ENCODE data around the gene RENBP. TPM values are rescaled to one million over a fixed set of nuclear protein-coding genes. Genes with fewer than 3 reads are reported as not detected.

RENBP gene
- total RNA-seq, 4 donors from 2014 or later, result 4.6 to 13.1 (median 7.2) TPM; not detected in 1

DNA sequence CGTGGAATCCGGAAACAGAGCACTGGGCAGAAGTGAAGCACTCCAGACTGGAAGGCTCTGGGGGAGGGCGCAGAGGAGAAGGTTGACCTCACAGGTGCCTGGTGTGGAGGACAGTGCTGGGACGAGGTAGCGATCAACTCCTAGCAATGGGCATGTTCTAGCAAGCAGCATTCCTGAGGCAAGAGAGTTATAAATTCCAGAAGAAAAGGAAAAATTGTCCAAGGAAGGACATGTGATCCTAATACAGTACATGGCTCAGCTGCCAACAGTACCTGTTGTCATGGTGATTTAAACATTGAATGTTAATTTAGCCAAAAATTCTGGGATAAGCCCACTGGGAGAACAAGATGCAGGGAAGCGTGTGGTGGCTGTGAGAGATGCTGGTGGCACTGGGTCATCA lies 26.6 kb downstream of the RENBP start:
- Histone ChIP-seq H3K4me1 (peaks cover 0 to 19% (median 0%) of the 10 kb centered on the region in 4 donors), H3K4me3 (no peak overlapping the region), H3K27me3 (no peaks in the 10 kb centered on the region), H3K9me3 (no peaks in the 10 kb centered on the region), H3K27ac (no peak overlapping the region), H3K36me3 (no peaks in the 10 kb centered on the region)
- DNase-seq, result no peak
- in situ Hi-C loops (cut with MboI; ENCODE audit: low pct_ligation_motif_present in 1 of 4, low pct_unique_long_range_greater_than_20kb in 1 of 4, low sequenced_read_pairs in 3 of 4) (loop anchor here in 1 of 4 donors (25.0 kb wide), 1 partner anchor 106 kb away; no protein-coding TSS in a partner anchor), intact Hi-C loops (cut with DNase I; ENCODE audit: low total_unique reads) (no loop called here)
- TF ChIP-seq, protein P1, sequence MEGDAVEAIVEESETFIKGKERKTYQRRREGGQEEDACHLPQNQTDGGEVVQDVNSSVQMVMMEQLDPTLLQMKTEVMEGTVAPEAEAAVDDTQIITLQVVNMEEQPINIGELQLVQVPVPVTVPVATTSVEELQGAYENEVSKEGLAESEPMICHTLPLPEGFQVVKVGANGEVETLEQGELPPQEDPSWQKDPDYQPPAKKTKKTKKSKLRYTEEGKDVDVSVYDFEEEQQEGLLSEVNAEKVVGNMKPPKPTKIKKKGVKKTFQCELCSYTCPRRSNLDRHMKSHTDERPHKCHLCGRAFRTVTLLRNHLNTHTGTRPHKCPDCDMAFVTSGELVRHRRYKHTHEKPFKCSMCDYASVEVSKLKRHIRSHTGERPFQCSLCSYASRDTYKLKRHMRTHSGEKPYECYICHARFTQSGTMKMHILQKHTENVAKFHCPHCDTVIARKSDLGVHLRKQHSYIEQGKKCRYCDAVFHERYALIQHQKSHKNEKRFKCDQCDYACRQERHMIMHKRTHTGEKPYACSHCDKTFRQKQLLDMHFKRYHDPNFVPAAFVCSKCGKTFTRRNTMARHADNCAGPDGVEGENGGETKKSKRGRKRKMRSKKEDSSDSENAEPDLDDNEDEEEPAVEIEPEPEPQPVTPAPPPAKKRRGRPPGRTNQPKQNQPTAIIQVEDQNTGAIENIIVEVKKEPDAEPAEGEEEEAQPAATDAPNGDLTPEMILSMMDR (IDR thresholded peaks at IDR 0.05), result no peak
- TF ChIP-seq EP300 (IDR thresholded peaks at IDR 0.05; ENCODE audit: low read depth) (no peak), POLR2AphosphoS5 (IDR thresholded peaks at IDR 0.05) (no peak), POLR2A (IDR thresholded peaks at IDR 0.05) (no peak)
- 92% methylated on average over 6 of the region's 6 CpGs; no CpG with 5 or more reads in 1 of the 2 donors for WGBS, 2 donors (ENCODE audit: low coverage in 1 of 2)

DNA sequence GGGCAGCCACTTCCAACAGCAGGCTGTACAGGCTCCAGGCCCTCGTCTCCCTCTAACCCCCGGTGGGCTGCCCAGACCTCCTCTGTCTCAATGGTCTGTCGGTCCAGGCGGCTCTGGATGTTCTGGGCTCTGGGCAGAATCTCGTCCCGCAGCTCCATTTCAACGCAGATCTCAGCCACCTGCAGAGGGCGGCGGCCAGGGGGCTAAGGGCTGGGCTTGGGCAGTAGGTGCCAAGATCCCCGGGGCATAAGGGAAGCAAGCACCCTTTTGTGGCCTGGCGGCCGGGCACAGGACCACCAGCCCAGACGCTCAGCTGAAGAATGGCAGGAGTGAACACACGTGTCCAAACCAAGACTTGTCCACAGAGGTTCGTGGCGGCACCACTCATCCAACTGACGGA lies 30.7 kb downstream of the RENBP start:
- DNase-seq, result no peak
- Histone ChIP-seq H3K27me3 (no peaks in the 10 kb centered on the region), H3K36me3 (no peaks in the 10 kb centered on the region), H3K4me1 (no peaks in the 10 kb centered on the region), H3K4me3 (no peak overlapping the region), H3K27ac (no peak overlapping the region), H3K9me3 (no peaks in the 10 kb centered on the region)
- intact Hi-C loops (cut with DNase I; ENCODE audit: low total_unique reads), result no loop called here
- in situ Hi-C loops (cut with MboI; ENCODE audit: low pct_ligation_motif_present in 1 of 4, low pct_unique_long_range_greater_than_20kb in 1 of 4, low sequenced_read_pairs in 3 of 4), result loop anchor here in 1 of 4 donors (25.0 kb wide), 1 partner anchor 101 kb away; no protein-coding TSS in a partner anchor
- TF ChIP-seq POLR2A (IDR thresholded peaks at IDR 0.05) (no peak), EP300 (IDR thresholded peaks at IDR 0.05; ENCODE audit: low read depth) (no peak), POLR2AphosphoS5 (IDR thresholded peaks at IDR 0.05) (no peak)
- TF ChIP-seq, protein P1 (IDR thresholded peaks at IDR 0.05), result no peak
- WGBS, 2 donors (ENCODE audit: low coverage in 1 of 2), result 87% methylated on average over 17 of the region's 17 CpGs; no CpG with 5 or more reads in 1 of the 2 donors

DNA sequence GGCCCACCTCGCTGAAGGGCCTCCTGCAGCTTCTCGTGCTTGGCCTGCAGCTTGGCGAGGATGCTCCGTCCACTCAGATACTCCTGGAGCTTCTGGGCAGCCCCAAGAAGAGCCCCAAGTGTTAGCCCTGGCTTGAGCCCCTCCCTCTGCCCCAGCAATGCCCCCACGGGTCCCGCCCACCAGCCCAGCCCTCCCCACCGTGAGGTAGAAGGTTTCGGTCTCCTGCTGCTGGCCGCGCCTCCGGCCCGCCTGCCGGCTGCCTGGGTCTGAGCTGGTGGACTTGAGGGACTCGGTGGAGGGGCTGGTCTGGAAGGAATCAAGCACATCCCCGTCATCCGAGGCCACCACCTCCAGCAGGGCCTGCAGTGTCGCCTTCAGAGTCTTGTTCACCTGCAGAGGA lies 31.2 kb downstream of the RENBP start:
- Histone ChIP-seq H3K9me3 (no peaks in the 10 kb centered on the region), H3K4me1 (no peaks in the 10 kb centered on the region), H3K36me3 (no peaks in the 10 kb centered on the region), H3K4me3 (no peak overlapping the region), H3K27ac (no peak overlapping the region), H3K27me3 (no peaks in the 10 kb centered on the region)
- WGBS, 2 donors (ENCODE audit: low coverage in 1 of 2), result 85% methylated on average over 16 of the region's 17 CpGs; no CpG with 5 or more reads in 1 of the 2 donors
- in situ Hi-C loops (cut with MboI; ENCODE audit: low pct_ligation_motif_present in 1 of 4, low pct_unique_long_range_greater_than_20kb in 1 of 4, low sequenced_read_pairs in 3 of 4), result loop anchor here in 1 of 4 donors (25.0 kb wide), 1 partner anchor 101 kb away; no protein-coding TSS in a partner anchor
- intact Hi-C loops (cut with DNase I; ENCODE audit: low total_unique reads), result no loop called here
- TF ChIP-seq POLR2A (IDR thresholded peaks at IDR 0.05) (no peak), EP300 (IDR thresholded peaks at IDR 0.05; ENCODE audit: low read depth) (no peak)
- DNase-seq, result no peak

DNA sequence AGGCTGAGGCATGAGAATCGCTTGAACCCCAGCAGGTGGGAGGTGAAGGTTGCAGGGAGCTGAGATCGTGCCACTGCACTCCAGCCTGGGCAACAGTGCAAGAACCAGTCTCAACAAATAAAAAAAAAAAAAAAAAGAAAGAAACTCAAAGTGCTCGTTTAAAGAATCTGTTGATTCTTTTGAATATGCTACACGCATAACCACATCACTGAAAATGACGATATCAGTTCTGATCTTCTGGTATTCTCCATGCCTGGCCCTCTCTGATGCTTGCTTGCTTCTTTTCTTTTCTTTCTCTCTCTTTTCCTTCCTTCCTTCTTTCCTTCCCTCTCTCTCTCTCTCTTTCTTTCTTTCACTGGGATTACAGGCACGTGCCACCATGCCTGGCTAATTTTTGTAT lies 32.6 kb downstream of the RENBP start:
- Histone ChIP-seq H3K9me3 (no peaks in the 10 kb centered on the region), H3K4me1 (no peaks in the 10 kb centered on the region), H3K36me3 (no peaks in the 10 kb centered on the region), H3K4me3 (no peak overlapping the region), H3K27ac (no peak overlapping the region), H3K27me3 (no peaks in the 10 kb centered on the region)
- 81 to 100% methylated on average over 1 to 6 of the region's 6 CpGs for WGBS, 2 donors (ENCODE audit: low coverage in 1 of 2)
- intact Hi-C loops (cut with DNase I; ENCODE audit: low total_unique reads) (no loop called here), in situ Hi-C loops (cut with MboI; ENCODE audit: low pct_ligation_motif_present in 1 of 4, low pct_unique_long_range_greater_than_20kb in 1 of 4, low sequenced_read_pairs in 3 of 4) (loop anchor here in 1 of 4 donors (25.0 kb wide), 1 partner anchor 99 kb away; no protein-coding TSS in a partner anchor)
- TF ChIP-seq POLR2A (IDR thresholded peaks at IDR 0.05), result no peak
- TF ChIP-seq, protein P1 (IDR thresholded peaks at IDR 0.05), result no peak
- no peak for TF ChIP-seq EP300 (IDR thresholded peaks at IDR 0.05; ENCODE audit: low read depth)
- TF ChIP-seq POLR2AphosphoS5 (IDR thresholded peaks at IDR 0.05), result no peak
- no peak for DNase-seq
